Esophagus squamous epithelium (tissue), 4 donors: ENCODE results near the gene PDLIM7.

ENCODE experiments used
- POLR2A ChIP-seq, 4 donors: fragments of 450-650 bp; IDR thresholded peaks; one replicate each; pipeline ENCODE4 v1.6.1; 2017; ENCODE audit warnings: antibody characterized with exemption in 4 of 4, mild to moderate bottlenecking in 4 of 4, moderate library complexity in 3 of 4
- TF ChIP-seq, protein P1 (sequence below), 6 experiments: fragments of 450-650 bp in 4 of 6; fragments of 200-600 bp in 2 of 6; sonication (generic) in 2 of 6; IDR thresholded peaks; one replicate each; pipeline ENCODE4 v1.5.1; 2016 to 2019; ENCODE audit warnings: antibody characterized with exemption in 6 of 6, mild to moderate bottlenecking in 4 of 6, moderate library complexity in 4 of 6

DNA sequence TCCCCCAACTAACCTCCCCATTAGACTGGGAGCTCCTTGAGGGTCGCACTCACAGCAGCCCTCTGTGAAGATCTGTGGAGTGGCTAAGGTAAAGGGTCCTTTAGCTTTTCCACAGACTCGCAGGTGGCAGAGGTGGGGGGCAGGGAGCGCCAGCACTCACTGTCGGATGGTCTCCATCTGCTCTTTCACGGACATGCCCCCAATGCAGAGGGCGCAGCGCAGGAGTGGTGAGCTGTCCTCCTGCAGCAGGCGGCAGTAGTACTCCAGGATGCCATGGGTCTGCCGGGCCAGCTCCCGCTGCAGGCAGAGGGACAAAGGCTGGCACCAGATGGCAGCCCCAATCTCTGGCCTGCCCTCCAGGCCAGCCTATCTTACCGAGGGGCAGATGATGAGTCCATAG lies 17.1 kb upstream of the PDLIM7 start:
- TF ChIP-seq, protein P1, sequence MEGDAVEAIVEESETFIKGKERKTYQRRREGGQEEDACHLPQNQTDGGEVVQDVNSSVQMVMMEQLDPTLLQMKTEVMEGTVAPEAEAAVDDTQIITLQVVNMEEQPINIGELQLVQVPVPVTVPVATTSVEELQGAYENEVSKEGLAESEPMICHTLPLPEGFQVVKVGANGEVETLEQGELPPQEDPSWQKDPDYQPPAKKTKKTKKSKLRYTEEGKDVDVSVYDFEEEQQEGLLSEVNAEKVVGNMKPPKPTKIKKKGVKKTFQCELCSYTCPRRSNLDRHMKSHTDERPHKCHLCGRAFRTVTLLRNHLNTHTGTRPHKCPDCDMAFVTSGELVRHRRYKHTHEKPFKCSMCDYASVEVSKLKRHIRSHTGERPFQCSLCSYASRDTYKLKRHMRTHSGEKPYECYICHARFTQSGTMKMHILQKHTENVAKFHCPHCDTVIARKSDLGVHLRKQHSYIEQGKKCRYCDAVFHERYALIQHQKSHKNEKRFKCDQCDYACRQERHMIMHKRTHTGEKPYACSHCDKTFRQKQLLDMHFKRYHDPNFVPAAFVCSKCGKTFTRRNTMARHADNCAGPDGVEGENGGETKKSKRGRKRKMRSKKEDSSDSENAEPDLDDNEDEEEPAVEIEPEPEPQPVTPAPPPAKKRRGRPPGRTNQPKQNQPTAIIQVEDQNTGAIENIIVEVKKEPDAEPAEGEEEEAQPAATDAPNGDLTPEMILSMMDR (IDR thresholded peaks at IDR 0.05), result no peak
- TF ChIP-seq POLR2A (IDR thresholded peaks at IDR 0.05), result no peak
